ENCODE results near the gene DGKH. TPM values are rescaled to one million over a fixed set of nuclear protein-coding genes. Genes with fewer than 3 reads are reported as not detected.
"Not testable (repeated sequence)": the region's sequence is repeated elsewhere in the genome, so short reads cannot be mapped to it uniquely, and the experiment has no call there.

DGKH gene
- total RNA-seq, 1 donor from 2014 or later = 2.2 TPM

DNA sequence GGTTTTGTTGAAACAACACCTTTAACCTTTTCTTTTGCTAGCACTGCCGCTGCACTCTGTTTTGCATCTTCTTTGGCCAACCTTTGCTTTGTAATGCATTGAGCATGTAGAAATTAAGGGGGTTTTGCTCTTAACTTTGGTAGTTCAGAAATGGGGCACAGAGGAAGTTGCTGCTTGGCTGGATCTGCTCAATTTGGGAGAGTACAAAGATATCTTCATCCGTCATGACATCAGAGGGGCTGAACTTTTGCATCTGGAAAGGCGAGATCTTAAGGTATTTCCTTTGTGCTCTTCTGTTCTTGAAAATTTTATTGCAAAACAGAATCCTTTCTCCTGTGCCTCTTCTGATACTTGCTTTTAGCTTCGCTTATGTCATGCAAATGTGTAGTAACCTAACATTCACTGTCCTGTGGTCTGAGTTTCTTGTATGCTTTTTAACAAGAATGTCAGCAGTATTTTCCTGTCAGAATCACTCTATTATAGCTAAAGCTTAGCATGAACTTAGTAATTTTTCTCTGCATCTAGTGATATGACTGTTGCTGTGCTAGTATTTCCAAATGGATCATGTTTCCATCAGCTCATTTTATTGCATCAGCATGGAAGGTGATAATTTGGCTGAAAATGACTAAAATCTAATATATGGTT is 172.8 kb downstream of the DGKH start:
- Mint-ChIP-seq H3K4me3 (no peak overlapping the region), H3K36me3 (ENCODE audit: low read depth) (no peaks in the 10 kb centered on the region), H3K9me3 (no peaks in the 10 kb centered on the region), H3K27ac (no peak overlapping the region), H3K27me3 (no peaks in the 10 kb centered on the region), H3K4me1 (no peaks in the 10 kb centered on the region)
- no peak for ATAC-seq (ENCODE audit: low read depth)
- ChIA-PET CTCF (no interaction called here), POLR2A (no interaction called here)
- intact Hi-C loops (cut with micrococcal nuclease) = no loop called here
- DNase-seq = no peak
- TF ChIP-seq, protein P1, sequence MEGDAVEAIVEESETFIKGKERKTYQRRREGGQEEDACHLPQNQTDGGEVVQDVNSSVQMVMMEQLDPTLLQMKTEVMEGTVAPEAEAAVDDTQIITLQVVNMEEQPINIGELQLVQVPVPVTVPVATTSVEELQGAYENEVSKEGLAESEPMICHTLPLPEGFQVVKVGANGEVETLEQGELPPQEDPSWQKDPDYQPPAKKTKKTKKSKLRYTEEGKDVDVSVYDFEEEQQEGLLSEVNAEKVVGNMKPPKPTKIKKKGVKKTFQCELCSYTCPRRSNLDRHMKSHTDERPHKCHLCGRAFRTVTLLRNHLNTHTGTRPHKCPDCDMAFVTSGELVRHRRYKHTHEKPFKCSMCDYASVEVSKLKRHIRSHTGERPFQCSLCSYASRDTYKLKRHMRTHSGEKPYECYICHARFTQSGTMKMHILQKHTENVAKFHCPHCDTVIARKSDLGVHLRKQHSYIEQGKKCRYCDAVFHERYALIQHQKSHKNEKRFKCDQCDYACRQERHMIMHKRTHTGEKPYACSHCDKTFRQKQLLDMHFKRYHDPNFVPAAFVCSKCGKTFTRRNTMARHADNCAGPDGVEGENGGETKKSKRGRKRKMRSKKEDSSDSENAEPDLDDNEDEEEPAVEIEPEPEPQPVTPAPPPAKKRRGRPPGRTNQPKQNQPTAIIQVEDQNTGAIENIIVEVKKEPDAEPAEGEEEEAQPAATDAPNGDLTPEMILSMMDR (IDR thresholded peaks at IDR 0.05) = no peak

DNA sequence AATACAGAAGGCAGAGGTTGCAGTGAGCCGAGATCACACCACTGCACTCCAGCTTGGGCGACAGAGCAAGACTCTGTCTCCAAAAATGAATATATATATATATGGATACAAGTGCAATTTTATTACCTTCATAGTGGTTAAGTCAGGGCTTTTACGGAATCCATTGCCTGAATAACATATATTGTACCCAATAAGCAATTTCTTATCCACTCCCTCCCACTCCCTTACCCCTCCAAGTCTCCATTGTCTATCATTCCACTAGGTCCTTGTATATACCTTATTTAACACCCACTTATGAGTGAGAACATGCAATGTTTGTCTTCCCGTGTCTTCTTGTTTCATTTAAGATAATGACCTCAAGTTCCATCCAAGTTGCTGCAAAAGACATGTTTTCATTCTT is 175.2 kb downstream of the DGKH start:
- Mint-ChIP-seq H3K4me1 (peaks cover 2% of the 10 kb centered on the region), H3K27me3 (no peaks in the 10 kb centered on the region), H3K36me3 (ENCODE audit: low read depth) (no peaks in the 10 kb centered on the region), H3K4me3 (no peak overlapping the region), H3K9me3 (no peaks in the 10 kb centered on the region), H3K27ac (no peak overlapping the region)
- CTCF ChIA-PET = no interaction called here
- intact Hi-C loops (cut with micrococcal nuclease) = no loop called here
- ATAC-seq (ENCODE audit: low read depth) (no peak), DNase-seq (no peak)
- TF ChIP-seq, protein P1 (IDR thresholded peaks at IDR 0.05) = no peak
- POLR2A ChIA-PET = no interaction called here

- no peaks in the 10 kb centered on the region for H3K36me3 Mint-ChIP-seq (ENCODE audit: low read depth)
- peaks cover 5% of the 10 kb centered on the region for H3K4me1 Mint-ChIP-seq
- no peaks in the 10 kb centered on the region for H3K9me3 Mint-ChIP-seq
- ATAC-seq (ENCODE audit: low read depth) = no peak
- H3K27me3 Mint-ChIP-seq = no peaks in the 10 kb centered on the region
- CTCF ChIA-PET = no interaction called here
- TF ChIP-seq, protein P1 (IDR thresholded peaks at IDR 0.05) = no peak
- H3K4me3 Mint-ChIP-seq = no peak overlapping the region
- intact Hi-C loops (cut with micrococcal nuclease) = no loop called here
- H3K27ac Mint-ChIP-seq = no peak overlapping the region
- POLR2A ChIA-PET = no interaction called here
- DNase-seq = no peak
Observed at GRCh38 chr13:42225051-42225450, 176.6 kb downstream of the DGKH start.

DNA sequence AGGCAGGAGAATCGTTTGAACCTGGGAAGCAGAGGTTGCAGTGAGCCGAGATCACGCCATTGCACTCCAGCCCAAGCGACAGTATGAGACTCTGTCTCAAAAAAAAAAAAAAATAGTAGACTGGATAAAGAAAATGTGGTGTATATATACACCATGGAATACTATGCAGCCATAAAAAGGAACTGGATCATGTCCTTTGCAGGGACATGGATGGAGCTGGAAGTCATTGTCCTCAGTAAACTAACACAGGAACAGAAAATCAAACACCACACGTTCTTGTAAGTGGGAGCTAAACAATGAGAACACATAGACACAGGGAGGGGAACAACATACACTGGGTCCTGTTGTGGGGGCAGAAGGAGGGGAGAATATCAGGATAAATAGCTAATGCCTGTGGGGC is 178.3 kb downstream of the DGKH start:
- ATAC-seq (ENCODE audit: low read depth); H3K27me3 Mint-ChIP-seq; H3K36me3 Mint-ChIP-seq (ENCODE audit: low read depth); CTCF ChIA-PET; H3K4me1 Mint-ChIP-seq; DNase-seq; H3K9me3 Mint-ChIP-seq; POLR2A ChIA-PET; intact Hi-C loops (cut with micrococcal nuclease); H3K27ac Mint-ChIP-seq; H3K4me3 Mint-ChIP-seq: not testable (repeated sequence)

DNA sequence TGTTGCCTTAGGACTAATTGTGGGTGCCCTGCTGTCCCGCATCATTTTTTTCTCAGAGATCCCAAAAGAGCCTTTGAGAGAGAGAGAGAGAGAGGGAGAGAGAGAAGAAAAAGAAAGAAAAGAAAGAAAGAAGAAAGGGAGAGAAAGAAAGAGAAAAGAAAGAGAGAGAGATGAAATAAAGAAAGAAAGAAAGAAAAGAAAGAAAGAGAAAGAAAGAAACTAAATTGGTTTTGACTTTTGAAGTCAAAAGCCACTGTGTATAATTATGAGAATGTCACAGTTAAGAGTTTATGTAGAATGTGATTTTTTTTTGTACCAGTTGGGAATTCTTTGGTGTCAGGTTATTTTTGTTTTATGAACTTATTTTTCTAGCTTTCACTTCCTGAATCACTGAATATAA is 180.1 kb downstream of the DGKH start:
- H3K4me1 Mint-ChIP-seq = peaks cover 5% of the 10 kb centered on the region
- H3K4me3 Mint-ChIP-seq = no peak overlapping the region
- no peaks in the 10 kb centered on the region for H3K27me3 Mint-ChIP-seq
- intact Hi-C loops (cut with micrococcal nuclease) = no loop called here
- TF ChIP-seq, protein P1 (IDR thresholded peaks at IDR 0.05) = no peak
- ATAC-seq (ENCODE audit: low read depth) = no peak
- no peak for DNase-seq
- ChIA-PET POLR2A (no interaction called here), CTCF (no interaction called here)
- H3K9me3 Mint-ChIP-seq = no peaks in the 10 kb centered on the region
- H3K27ac Mint-ChIP-seq = no peak overlapping the region
- no peaks in the 10 kb centered on the region for H3K36me3 Mint-ChIP-seq (ENCODE audit: low read depth)

GRCh38 chr13:42229287-42229686 is 180.8 kb downstream of the DGKH start:
- CTCF ChIA-PET = no interaction called here
- intact Hi-C loops (cut with micrococcal nuclease) = no loop called here
- POLR2A ChIA-PET = no interaction called here
- H3K36me3 Mint-ChIP-seq (ENCODE audit: low read depth) = no peaks in the 10 kb centered on the region
- no peaks in the 10 kb centered on the region for H3K9me3 Mint-ChIP-seq
- H3K27ac Mint-ChIP-seq = no peak overlapping the region
- no peaks in the 10 kb centered on the region for H3K27me3 Mint-ChIP-seq
- TF ChIP-seq, protein P1 (IDR thresholded peaks at IDR 0.05) = no peak
- ATAC-seq (ENCODE audit: low read depth) (no peak), DNase-seq (no peak)
- H3K4me1 Mint-ChIP-seq = peaks cover 5% of the 10 kb centered on the region
- no peak overlapping the region for H3K4me3 Mint-ChIP-seq

All from activated B cell treated with CpG ODN at 0.5 μM for 24 hours (primary cell).